ENCODE measurements around the gene PEX11G.

PEX11G gene

DNA sequence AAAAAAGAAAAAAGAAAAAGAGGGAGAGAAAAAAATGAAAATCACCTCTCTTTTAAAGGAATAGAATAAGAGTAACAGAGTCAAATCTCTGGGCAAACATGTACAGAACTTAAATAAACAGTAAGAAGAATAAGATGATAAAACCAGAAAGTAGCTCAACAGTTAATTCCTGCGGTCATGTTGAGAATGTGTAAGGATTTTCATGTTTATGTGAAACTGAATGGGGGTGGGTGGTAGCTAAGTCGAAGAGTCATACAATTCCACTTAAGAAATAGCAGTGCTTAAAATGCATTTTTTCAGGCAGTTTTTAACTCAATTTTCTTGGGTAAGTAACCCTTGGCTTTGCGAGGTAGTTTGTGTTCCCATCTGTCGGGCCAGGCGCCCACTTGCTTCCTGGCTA, 60.9 kb downstream of the PEX11G start:
- no peak for DNase-seq

DNA sequence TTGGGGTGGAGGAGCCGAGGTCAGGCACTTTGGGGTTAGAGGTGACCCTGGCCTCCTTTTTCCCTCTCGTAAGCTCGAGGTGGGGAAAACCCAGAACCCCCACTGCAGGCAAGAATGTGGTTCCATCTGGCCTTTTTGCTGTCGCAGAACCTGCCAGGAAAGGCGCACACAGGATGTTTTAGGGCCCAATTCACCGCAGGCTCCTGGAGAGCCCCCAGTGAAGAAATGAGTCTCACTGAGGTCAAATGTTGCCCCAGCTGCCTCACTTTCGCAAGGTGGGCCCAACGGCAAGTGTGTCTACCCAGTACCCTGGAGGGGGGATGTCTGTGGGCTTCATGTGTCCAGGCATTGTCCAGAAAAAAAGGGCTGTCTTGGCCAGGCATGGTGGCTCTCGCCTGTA, 61.8 kb downstream of the PEX11G start:
- no peak for DNase-seq

Measured in NCI-H446 treated with DMSO at 0.1 percent for 48 hours (cell line).